SK-N-MC (cell line): ENCODE results near the gene SLC6A4.

ENCODE experiments used
- DNase-seq: peaks from one replicate; pipeline ENCODE4 v3.0.0-alpha.2; 2011; ENCODE audit warnings: low read depth, low spot score
- H3K27ac ChIP-seq: fragments of 200-600 bp; sonication (generic); 2 replicates; pipeline ENCODE4 v1.5.1; 2016; ENCODE audit warnings: mixed run types
- H3K36me3 ChIP-seq: fragments of 200-600 bp; sonication (generic); 2 replicates; pipeline ENCODE4 v1.6.1; 2017; ENCODE audit warnings: antibody characterized with exemption, low read length, mixed read lengths; ENCODE audit not compliant: insufficient read depth
- H3K4me3 ChIP-seq: fragments of 200-600 bp; sonication (generic); 2 replicates; pipeline ENCODE4 v1.5.1; 2016
- H3K9ac ChIP-seq: fragments of 200-600 bp; sonication (generic); 2 replicates; pipeline ENCODE4 v1.8.0; 2017; ENCODE audit warnings: mixed run types, mixed read lengths; ENCODE audit not compliant: insufficient read length
- H3K9me3 ChIP-seq: fragments of 200-600 bp; sonication (generic); 2 replicates; pipeline ENCODE4 v1.6.1; 2017; ENCODE audit warnings: low read depth, mild to moderate bottlenecking, antibody characterized with exemption, low read length, moderate library complexity, mixed read lengths
- EZH2 ChIP-seq: fragments of 200-600 bp; sonication (generic); IDR thresholded peaks from one replicate; pipeline ENCODE4 v1.6.1; 2017; ENCODE audit warnings: antibody characterized with exemption
- FOXP2 ChIP-seq: optimal IDR thresholded peaks from 2 replicates; pipeline ENCODE3; 2011; ENCODE audit warnings: mild to moderate bottlenecking, moderate library complexity; ENCODE audit not compliant: insufficient read depth; ENCODE audit errors: extremely low read length, control extremely low read depth
- POLR2AphosphoS5 ChIP-seq: IDR thresholded peaks from 2 replicates; pipeline ENCODE4 v1.6.1; 2012; ENCODE audit warnings: mild to moderate bottlenecking, low read depth, low read length, borderline replicate concordance

The SLC6A4 gene

GRCh38 chr17:30219315-30219714 is 16.2 kb downstream of the SLC6A4 start:
- TF ChIP-seq FOXP2 (no peak), POLR2AphosphoS5 (no peak), EZH2 (no peak)
- no peak overlapping the region for H3K9ac ChIP-seq
- no peak for DNase-seq
- H3K4me3 ChIP-seq, result no peak overlapping the region
- H3K9me3 ChIP-seq, result no peaks in the 10 kb centered on the region
- H3K27ac ChIP-seq, result no peak overlapping the region
- no peaks in the 10 kb centered on the region for H3K36me3 ChIP-seq

GRCh38 chr17:30218799-30219198 is 16.7 kb downstream of the SLC6A4 start:
- no peaks in the 10 kb centered on the region for H3K9me3 ChIP-seq
- no peaks in the 10 kb centered on the region for H3K36me3 ChIP-seq
- H3K4me3 ChIP-seq, result no peak overlapping the region
- TF ChIP-seq EZH2 (no peak), FOXP2 (no peak), POLR2AphosphoS5 (no peak)
- no peak for DNase-seq
- H3K27ac ChIP-seq, result no peak overlapping the region
- H3K9ac ChIP-seq, result no peak overlapping the region

- no peak for DNase-seq
- Histone ChIP-seq H3K27ac (no peak overlapping the region), H3K4me3 (no peak overlapping the region), H3K36me3 (no peaks in the 10 kb centered on the region), H3K9me3 (no peaks in the 10 kb centered on the region), H3K9ac (no peak overlapping the region)
- TF ChIP-seq FOXP2, result no peak
- no peak for TF ChIP-seq POLR2AphosphoS5
Measured at GRCh38 chr17:30217746-30218245, 17.7 kb downstream of the SLC6A4 start.

GRCh38 chr17:30217054-30217453 is 18.4 kb downstream of the SLC6A4 start:
- TF ChIP-seq FOXP2 (no peak), EZH2 (no peak), POLR2AphosphoS5 (no peak)
- Histone ChIP-seq H3K27ac (no peak overlapping the region), H3K9me3 (no peaks in the 10 kb centered on the region), H3K9ac (no peak overlapping the region), H3K36me3 (no peaks in the 10 kb centered on the region), H3K4me3 (no peak overlapping the region)
- no peak for DNase-seq

- Histone ChIP-seq H3K9ac (no peak overlapping the region), H3K9me3 (no peaks in the 10 kb centered on the region), H3K27ac (no peak overlapping the region), H3K36me3 (no peaks in the 10 kb centered on the region), H3K4me3 (no peak overlapping the region)
- no peak for TF ChIP-seq POLR2AphosphoS5
- TF ChIP-seq FOXP2, result no peak
- TF ChIP-seq EZH2, result no peak
- no peak for DNase-seq
Measured at GRCh38 chr17:30212750-30213149, 22.7 kb downstream of the SLC6A4 start.

- no peak for TF ChIP-seq POLR2AphosphoS5
- TF ChIP-seq FOXP2, result no peak
- no peak for TF ChIP-seq EZH2
- DNase-seq, result no peak
- H3K27ac ChIP-seq, result no peak overlapping the region
- H3K9ac ChIP-seq, result no peak overlapping the region
- no peak overlapping the region for H3K4me3 ChIP-seq
- H3K9me3 ChIP-seq, result no peaks in the 10 kb centered on the region
- H3K36me3 ChIP-seq, result no peaks in the 10 kb centered on the region
Measured at GRCh38 chr17:30211371-30211770, 24.1 kb downstream of the SLC6A4 start.

GRCh38 chr17:30210901-30211300 is 24.6 kb downstream of the SLC6A4 start:
- Histone ChIP-seq H3K27ac (no peak overlapping the region), H3K4me3 (no peak overlapping the region), H3K36me3 (no peaks in the 10 kb centered on the region), H3K9me3 (no peaks in the 10 kb centered on the region), H3K9ac (no peak overlapping the region)
- no peak for DNase-seq
- TF ChIP-seq FOXP2, result no peak
- TF ChIP-seq POLR2AphosphoS5, result no peak
- TF ChIP-seq EZH2, result no peak

- DNase-seq, result no peak
- Histone ChIP-seq H3K27ac (no peak overlapping the region), H3K4me3 (no peak overlapping the region), H3K9ac (no peak overlapping the region), H3K36me3 (no peaks in the 10 kb centered on the region), H3K9me3 (no peaks in the 10 kb centered on the region)
- TF ChIP-seq POLR2AphosphoS5 (no peak), FOXP2 (no peak), EZH2 (no peak)
Measured at GRCh38 chr17:30210366-30210765, 25.1 kb downstream of the SLC6A4 start.

- no peaks in the 10 kb centered on the region for H3K9me3 ChIP-seq
- H3K36me3 ChIP-seq, result no peaks in the 10 kb centered on the region
- no peak for DNase-seq
- H3K27ac ChIP-seq, result no peak overlapping the region
- no peak overlapping the region for H3K9ac ChIP-seq
- TF ChIP-seq FOXP2, result no peak
- no peak for TF ChIP-seq EZH2
- no peak for TF ChIP-seq POLR2AphosphoS5
- no peak overlapping the region for H3K4me3 ChIP-seq
Measured at GRCh38 chr17:30209930-30210329, 25.6 kb downstream of the SLC6A4 start.
